ENCODE data around the gene KRTAP5-11.
"Not testable (repeated sequence)": the region's sequence is repeated elsewhere in the genome, so short reads cannot be mapped to it uniquely, and the experiment has no call there.

- TF ChIP-seq, protein P1, sequence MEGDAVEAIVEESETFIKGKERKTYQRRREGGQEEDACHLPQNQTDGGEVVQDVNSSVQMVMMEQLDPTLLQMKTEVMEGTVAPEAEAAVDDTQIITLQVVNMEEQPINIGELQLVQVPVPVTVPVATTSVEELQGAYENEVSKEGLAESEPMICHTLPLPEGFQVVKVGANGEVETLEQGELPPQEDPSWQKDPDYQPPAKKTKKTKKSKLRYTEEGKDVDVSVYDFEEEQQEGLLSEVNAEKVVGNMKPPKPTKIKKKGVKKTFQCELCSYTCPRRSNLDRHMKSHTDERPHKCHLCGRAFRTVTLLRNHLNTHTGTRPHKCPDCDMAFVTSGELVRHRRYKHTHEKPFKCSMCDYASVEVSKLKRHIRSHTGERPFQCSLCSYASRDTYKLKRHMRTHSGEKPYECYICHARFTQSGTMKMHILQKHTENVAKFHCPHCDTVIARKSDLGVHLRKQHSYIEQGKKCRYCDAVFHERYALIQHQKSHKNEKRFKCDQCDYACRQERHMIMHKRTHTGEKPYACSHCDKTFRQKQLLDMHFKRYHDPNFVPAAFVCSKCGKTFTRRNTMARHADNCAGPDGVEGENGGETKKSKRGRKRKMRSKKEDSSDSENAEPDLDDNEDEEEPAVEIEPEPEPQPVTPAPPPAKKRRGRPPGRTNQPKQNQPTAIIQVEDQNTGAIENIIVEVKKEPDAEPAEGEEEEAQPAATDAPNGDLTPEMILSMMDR (IDR thresholded peaks at IDR 0.05; ENCODE audit: low read length) = not testable (repeated sequence)
- not testable (repeated sequence) for TF ChIP-seq EZH2 (IDR thresholded peaks at IDR 0.05; ENCODE audit: borderline replicate concordance, low read length)
Measured at GRCh38 chr11:71579513-71579912, 3.2 kb downstream of the KRTAP5-11 start.
